Thymus (tissue), 11 donors: ENCODE results near the gene LGR6. TPM values are rescaled to one million over a fixed set of nuclear protein-coding genes. Genes with fewer than 3 reads are reported as not detected.

Source experiments
- DNase-seq, 9 donors: peaks; one replicate each; pipeline ENCODE4 v3.0.0-alpha.2; 2013; ENCODE audit warnings: low spot score in 9 of 9, low read depth in 6 of 9, missing footprints in 1 of 9
- H3K27ac ChIP-seq, 2 donors: one replicate each; pipeline ENCODE4 v1.5.1; 2013; ENCODE audit warnings: control low read depth in 1 of 2, low read depth in 1 of 2, low read length in 1 of 2, mild to moderate bottlenecking in 1 of 2, moderate library complexity in 1 of 2
- H3K27me3 ChIP-seq, 2 donors: one replicate each; pipeline ENCODE4 v1.5.1; 2013; ENCODE audit warnings: low read length in 1 of 2; ENCODE audit not compliant: control insufficient read depth in 2 of 2, insufficient read depth in 1 of 2
- H3K36me3 ChIP-seq, 2 donors: one replicate each; pipeline ENCODE4 v1.5.1; 2013; ENCODE audit warnings: low read length in 1 of 2, mild to moderate bottlenecking in 1 of 2, moderate library complexity in 1 of 2; ENCODE audit not compliant: control insufficient read depth in 2 of 2, insufficient read depth in 2 of 2
- H3K4me1 ChIP-seq, 2 donors: one replicate each; pipeline ENCODE4 v1.5.1; 2013; ENCODE audit warnings: low read length in 2 of 2; ENCODE audit not compliant: control insufficient read depth in 2 of 2, insufficient read depth in 2 of 2
- H3K4me3 ChIP-seq, 2 donors: one replicate each; pipeline ENCODE4 v1.5.1; 2013; ENCODE audit warnings: low read length in 2 of 2, control low read depth in 1 of 2, mild to moderate bottlenecking in 1 of 2
- H3K9me3 ChIP-seq, 2 donors: one replicate each; pipeline ENCODE4 v1.5.1; 2013; ENCODE audit warnings: low read length in 1 of 2, mild to moderate bottlenecking in 1 of 2; ENCODE audit not compliant: control insufficient read depth in 2 of 2, insufficient read depth in 1 of 2
- WGBS: extraction: QIAGEN DNeasy Blood & Tissue Kit; methylation state at CpG from one replicate; pipeline ENCODE4 v1.1.7; 2013; 5-methylcytosine and 5-hydroxymethylcytosine counted together
- polyA plus RNA-seq: library from polyadenylated mRNA; stranded (reverse); fragments of 200-250 nt; gene quantifications from one replicate; pipeline ENCODE4 v1.2.3, GENCODE V29; 2013
- total RNA-seq: library from RNA; stranded (reverse); fragments of 120-200 nt; gene quantifications from one replicate; pipeline ENCODE4 v1.2.4, GENCODE V29; 2013
- donor health status: healthy.

Gene LGR6
- total and polyA plus RNA-seq, 2 donors = 0.05 to 1.0 TPM

GRCh38 chr1:202288177-202288576 lies 94.6 kb downstream of the LGR6 start:
- no peak overlapping the region for H3K27ac ChIP-seq
- 97% methylated on average over 3 of the region's 3 CpGs for WGBS
- no peak for DNase-seq

DNA sequence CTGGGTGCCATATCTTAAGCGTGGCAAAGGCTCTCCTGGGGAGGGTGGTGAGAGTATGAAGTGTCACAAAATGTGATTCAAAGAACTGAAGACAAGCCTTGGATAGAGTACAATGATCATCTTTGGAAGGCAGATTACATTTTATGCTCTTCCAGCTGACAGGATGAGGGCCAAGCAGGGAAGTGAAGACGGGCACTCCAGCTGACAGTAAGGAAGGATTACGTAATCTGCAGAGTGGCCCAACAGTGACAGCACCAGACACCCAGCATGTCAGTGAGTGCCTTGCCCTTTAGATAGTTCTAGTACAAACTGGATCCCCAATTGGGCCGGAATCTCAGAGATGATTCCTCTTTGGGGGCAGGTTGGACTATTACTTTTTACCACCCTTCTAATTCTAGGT lies 95.4 kb downstream of the LGR6 start:
- no peak for DNase-seq
- H3K36me3 ChIP-seq = no peaks in the 10 kb centered on the region
- 88% methylated on average over 4 of the region's 4 CpGs for WGBS
- H3K27ac ChIP-seq = no peak overlapping the region
- no peaks in the 10 kb centered on the region for H3K9me3 ChIP-seq
- peaks cover 0 to 1% of the 10 kb centered on the region in 2 donors for H3K4me1 ChIP-seq
- no peak overlapping the region for H3K4me3 ChIP-seq
- H3K27me3 ChIP-seq = peaks cover 3 to 33% of the 10 kb centered on the region in 2 donors

More at GRCh38 chr1:202288177-202288576, 94.6 kb downstream of the LGR6 start:
- peaks cover 3 to 41% of the 10 kb centered on the region in 2 donors for H3K27me3 ChIP-seq
- no peak overlapping the region for H3K4me3 ChIP-seq
- H3K9me3 ChIP-seq = peaks cover 0 to 8% of the 10 kb centered on the region in 2 donors
- no peaks in the 10 kb centered on the region for H3K36me3 ChIP-seq
- H3K4me1 ChIP-seq = peaks cover 4 to 9% of the 10 kb centered on the region in 2 donors

DNA sequence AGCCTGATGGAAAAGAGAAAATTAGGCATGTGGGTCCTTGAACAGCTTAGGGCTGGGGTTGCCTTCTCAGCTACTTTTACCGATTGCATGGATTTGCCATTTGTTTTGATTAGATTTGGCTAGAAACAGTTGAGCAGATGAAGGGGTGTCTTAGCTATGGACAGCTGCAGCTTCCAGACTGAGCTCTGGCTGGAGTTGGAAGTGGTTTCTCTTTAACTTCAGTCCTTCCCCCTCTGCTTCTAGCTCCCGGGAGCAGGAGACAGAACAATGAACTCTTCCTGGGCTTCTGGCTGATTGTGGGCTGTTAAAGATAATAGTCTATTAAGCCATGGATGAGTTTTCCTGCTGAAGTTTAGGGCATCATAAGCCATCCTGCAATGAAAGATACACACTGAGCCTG lies 97.4 kb downstream of the LGR6 start:
- Histone ChIP-seq H3K36me3 (no peaks in the 10 kb centered on the region), H3K4me3 (no peak overlapping the region), H3K27ac (no peak overlapping the region), H3K27me3 (peaks cover 3 to 29% of the 10 kb centered on the region in 2 donors), H3K9me3 (no peaks in the 10 kb centered on the region), H3K4me1 (peaks cover 0 to 7% of the 10 kb centered on the region in 2 donors)
- no peak for DNase-seq
- 88% methylated on average over 2 of the region's 2 CpGs for WGBS

GRCh38 chr1:202291961-202292712 lies 98.5 kb downstream of the LGR6 start:
- H3K27ac ChIP-seq = no peak overlapping the region
- no peaks in the 10 kb centered on the region for H3K9me3 ChIP-seq
- WGBS = 96% methylated on average over 5 of the region's 5 CpGs
- H3K4me1 ChIP-seq = peaks cover 0 to 8% of the 10 kb centered on the region in 2 donors
- peaks cover 0 to 21% of the 10 kb centered on the region in 2 donors for H3K27me3 ChIP-seq
- H3K36me3 ChIP-seq = no peaks in the 10 kb centered on the region
- no peak for DNase-seq
- no peak overlapping the region for H3K4me3 ChIP-seq

DNA sequence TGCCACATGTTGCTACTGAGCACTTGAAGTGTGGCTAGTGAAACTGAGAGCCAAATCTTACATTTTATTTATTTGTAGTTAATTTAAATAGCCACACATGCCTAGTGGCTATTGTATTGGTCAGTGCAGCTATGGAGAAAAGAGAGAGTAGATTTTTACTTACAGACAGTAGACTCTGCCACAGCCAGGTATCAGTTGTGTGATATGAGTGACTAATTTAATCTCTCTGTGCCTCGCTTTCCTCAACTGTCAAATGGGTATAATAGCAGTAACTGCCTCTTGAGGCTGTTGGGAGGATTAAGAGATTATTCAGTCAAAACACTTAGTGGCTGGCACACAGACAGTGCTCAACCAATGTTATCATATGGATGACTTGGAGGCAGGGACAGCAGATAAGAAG lies 99.2 kb downstream of the LGR6 start:
- Histone ChIP-seq H3K9me3 (no peaks in the 10 kb centered on the region), H3K27ac (no peak overlapping the region), H3K36me3 (no peaks in the 10 kb centered on the region), H3K4me1 (peaks cover 0 to 8% of the 10 kb centered on the region in 2 donors), H3K27me3 (peaks cover 0 to 24% of the 10 kb centered on the region in 2 donors), H3K4me3 (no peak overlapping the region)
- no peak for DNase-seq
- 95% methylated on average over 1 of the region's 1 CpG for WGBS

DNA sequence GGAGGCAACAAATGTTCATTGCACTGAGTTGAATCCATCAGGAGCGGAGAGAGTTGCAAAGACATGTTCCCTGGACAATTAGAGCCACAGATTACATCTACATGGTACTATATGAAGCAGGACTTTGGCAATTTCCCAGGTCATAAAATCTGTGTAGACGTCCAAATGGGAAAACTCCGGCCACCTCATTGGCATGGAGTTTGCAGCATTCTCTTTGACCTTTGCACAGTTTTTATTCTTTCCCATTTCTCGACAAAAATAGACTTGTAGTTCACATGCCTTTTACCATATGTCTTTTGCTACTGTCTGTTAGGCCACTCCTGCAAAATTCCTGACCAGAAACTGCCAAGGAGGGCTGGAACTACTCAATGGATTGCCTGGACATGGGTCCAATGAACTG lies 100.0 kb downstream of the LGR6 start:
- no peak for DNase-seq
- Histone ChIP-seq H3K4me1 (peaks cover 0 to 8% of the 10 kb centered on the region in 2 donors), H3K27ac (no peak overlapping the region), H3K36me3 (no peaks in the 10 kb centered on the region), H3K9me3 (no peaks in the 10 kb centered on the region), H3K27me3 (peaks cover 0 to 24% of the 10 kb centered on the region in 2 donors), H3K4me3 (no peak overlapping the region)
- 93% methylated on average over 4 of the region's 4 CpGs for WGBS

DNA sequence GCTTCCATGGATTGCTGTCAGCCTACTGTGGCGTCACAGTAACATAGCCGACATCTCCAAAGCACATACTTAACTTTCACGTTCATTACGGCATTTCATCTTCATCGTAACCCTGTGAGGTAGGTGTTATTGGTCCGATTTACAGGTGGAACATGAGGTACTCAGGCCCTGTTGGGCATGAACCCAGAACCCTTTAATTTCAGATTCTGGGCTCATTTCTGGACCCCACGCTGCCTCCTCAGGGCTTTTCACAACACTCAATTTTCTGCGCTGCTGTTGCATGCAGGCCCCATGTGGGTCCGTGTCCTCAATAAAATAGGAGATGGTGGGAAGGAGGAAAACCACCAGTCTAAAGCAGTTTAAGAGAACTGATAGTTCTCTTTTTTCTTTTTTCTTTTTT lies 108.6 kb downstream of the LGR6 start:
- Histone ChIP-seq H3K27me3 (peaks cover 0 to 14% of the 10 kb centered on the region in 2 donors), H3K4me1 (no peaks in the 10 kb centered on the region), H3K27ac (no peak overlapping the region), H3K36me3 (no peaks in the 10 kb centered on the region), H3K9me3 (no peaks in the 10 kb centered on the region), H3K4me3 (no peak overlapping the region)
- no peak for DNase-seq
- 97% methylated on average over 9 of the region's 9 CpGs for WGBS

- no peak overlapping the region for H3K27ac ChIP-seq
- H3K4me3 ChIP-seq = no peak overlapping the region
- no peak for DNase-seq
- 97% methylated on average over 9 of the region's 9 CpGs for WGBS
- peaks cover 0 to 18% of the 10 kb centered on the region in 2 donors for H3K27me3 ChIP-seq
- H3K9me3 ChIP-seq = no peaks in the 10 kb centered on the region
- no peaks in the 10 kb centered on the region for H3K36me3 ChIP-seq
- H3K4me1 ChIP-seq = no peaks in the 10 kb centered on the region
Measured at GRCh38 chr1:202304375-202304774, 110.8 kb downstream of the LGR6 start.

DNA sequence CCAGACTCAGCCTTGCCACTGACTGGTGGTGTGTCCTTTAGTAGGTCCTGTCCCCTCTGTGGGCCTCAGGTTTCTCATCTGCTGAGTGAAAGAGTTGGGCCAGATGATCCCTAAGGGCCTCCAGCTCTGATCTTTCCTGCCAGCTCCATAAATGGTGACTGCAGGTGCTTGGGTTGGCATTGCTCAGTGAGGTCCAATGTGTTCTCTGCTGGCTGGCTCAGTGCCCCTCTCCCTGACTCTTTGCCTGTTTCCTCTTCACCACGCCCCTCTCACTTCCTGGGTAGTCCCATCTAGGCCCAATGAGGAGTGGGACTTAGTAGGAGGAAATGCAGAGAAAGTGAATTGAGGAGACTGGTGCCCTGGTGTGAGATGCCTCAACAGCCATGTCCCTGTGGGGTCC lies 111.6 kb downstream of the LGR6 start:
- no peaks in the 10 kb centered on the region for H3K36me3 ChIP-seq
- H3K4me3 ChIP-seq = no peak overlapping the region
- peaks cover 0 to 17% of the 10 kb centered on the region in 2 donors for H3K27me3 ChIP-seq
- no peak overlapping the region for H3K27ac ChIP-seq
- whole genome bisulfite sequencing = 74% methylated on average over 1 of the region's 1 CpG
- no peaks in the 10 kb centered on the region for H3K9me3 ChIP-seq
- no peaks in the 10 kb centered on the region for H3K4me1 ChIP-seq
- no peak for DNase-seq
